Upper lobe of right lung (tissue), 1 donor: ENCODE results near the gene CCL4. TPM values are rescaled to one million over a fixed set of nuclear protein-coding genes. Genes with fewer than 3 reads are reported as not detected.

Experiments used
- ATAC-seq: fragments of 200-7000 bp; cut with Tn5 transposase; one replicate; pipeline ENCODE4 v1.9.1; 2020; ENCODE audit warnings: mild to moderate bottlenecking, moderate library complexity
- DNase-seq: peaks from one replicate; pipeline ENCODE4 v3.0.0-alpha.2; 2020
- H3K27ac ChIP-seq: fragments of 200-600 bp; one replicate; pipeline ENCODE4 v1.8.0; 2022
- H3K27me3 ChIP-seq: fragments of 200-600 bp; one replicate; pipeline ENCODE4 v1.8.0; 2022; ENCODE audit warnings: mild to moderate bottlenecking
- H3K36me3 ChIP-seq: fragments of 200-600 bp; one replicate; pipeline ENCODE4 v1.8.0; 2022
- H3K4me1 ChIP-seq: fragments of 200-600 bp; one replicate; pipeline ENCODE4 v1.8.0; 2022
- H3K4me3 ChIP-seq: fragments of 200-600 bp; one replicate; pipeline ENCODE4 v1.8.0; 2022; ENCODE audit warnings: mild to moderate bottlenecking
- H3K9me3 ChIP-seq: fragments of 200-600 bp; one replicate; pipeline ENCODE4 v1.8.0; 2022
- intact Hi-C: fragments of 100-400 bp; cut with DNase I; formaldehyde crosslinking; loops from one replicate; pipeline ENCODE4 v1.11.0; 2022
- total RNA-seq: library from RNA; stranded (reverse); fragmentation: NEBNext Ultra II Directional; extraction: Animal tissue kit (Norgen Biotek cat#: 25700); gene quantifications from one replicate; pipeline ENCODE4 v1.2.1, GENCODE V29; 2021
- TF ChIP-seq, protein P1 (sequence below): fragments of 200-600 bp; IDR thresholded peaks from one replicate; pipeline ENCODE4 v1.8.0; 2022; ENCODE audit warnings: antibody characterized with exemption
- donor health status: DM: no; HTN: yes; CAD: no; lungs with severe emphysema.

CCL4 gene
- total RNA-seq, 1 donor from 2014 or later = 12.5 TPM

DNA sequence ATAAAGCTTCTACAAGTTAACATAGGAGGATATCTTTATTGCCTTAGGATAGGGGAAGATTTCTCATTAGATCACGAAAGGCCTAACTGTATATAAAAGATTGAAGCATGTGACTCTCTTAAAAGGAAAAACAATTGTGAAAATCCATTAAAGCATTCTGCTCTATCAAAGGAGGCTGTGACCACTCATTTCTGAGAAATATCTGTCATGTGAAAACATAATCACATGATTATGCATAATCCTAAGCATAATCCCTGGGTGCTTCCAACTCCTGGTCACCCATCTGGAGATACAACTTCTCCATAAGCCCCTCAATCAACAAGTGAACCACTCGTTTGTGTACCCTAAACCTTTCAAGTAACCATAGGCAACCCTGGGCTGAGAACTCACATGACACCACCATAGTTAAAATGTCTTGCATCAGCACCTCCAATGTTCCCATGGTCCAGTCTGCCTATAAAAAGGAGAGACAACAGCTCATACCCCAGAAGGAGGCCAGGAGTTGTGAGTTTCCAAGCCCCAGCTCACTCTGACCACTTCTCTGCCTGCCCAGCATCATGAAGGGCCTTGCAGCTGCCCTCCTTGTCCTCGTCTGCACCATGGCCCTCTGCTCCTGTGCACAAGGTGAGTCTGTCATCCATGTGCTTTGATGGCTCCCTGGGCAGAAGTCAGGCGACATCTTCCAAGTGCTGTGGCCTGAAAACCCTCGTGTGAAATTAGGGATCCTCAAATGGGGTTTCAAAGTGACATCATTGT, 39.7 kb upstream of the CCL4 start, which contains the start of gene CCL18:
Gene CCL18 (plus strand): TSS at position 487 of the 756 bp plus-strand sequence. CDS start 71 bp downstream, at position 558.
- Histone ChIP-seq H3K4me3 (no peak within 1 kb of the TSS), H3K27me3 (no peaks in the 10 kb centered on the region), H3K4me1 (no peaks in the 10 kb centered on the region), H3K9me3 (no peaks in the 10 kb centered on the region), H3K27ac (no peak within 1 kb of the TSS), H3K36me3 (no peaks in the 10 kb centered on the region)
- ATAC-seq = peak; percentile 30
- intact Hi-C loops = no loop called here
- TF ChIP-seq, protein P1, sequence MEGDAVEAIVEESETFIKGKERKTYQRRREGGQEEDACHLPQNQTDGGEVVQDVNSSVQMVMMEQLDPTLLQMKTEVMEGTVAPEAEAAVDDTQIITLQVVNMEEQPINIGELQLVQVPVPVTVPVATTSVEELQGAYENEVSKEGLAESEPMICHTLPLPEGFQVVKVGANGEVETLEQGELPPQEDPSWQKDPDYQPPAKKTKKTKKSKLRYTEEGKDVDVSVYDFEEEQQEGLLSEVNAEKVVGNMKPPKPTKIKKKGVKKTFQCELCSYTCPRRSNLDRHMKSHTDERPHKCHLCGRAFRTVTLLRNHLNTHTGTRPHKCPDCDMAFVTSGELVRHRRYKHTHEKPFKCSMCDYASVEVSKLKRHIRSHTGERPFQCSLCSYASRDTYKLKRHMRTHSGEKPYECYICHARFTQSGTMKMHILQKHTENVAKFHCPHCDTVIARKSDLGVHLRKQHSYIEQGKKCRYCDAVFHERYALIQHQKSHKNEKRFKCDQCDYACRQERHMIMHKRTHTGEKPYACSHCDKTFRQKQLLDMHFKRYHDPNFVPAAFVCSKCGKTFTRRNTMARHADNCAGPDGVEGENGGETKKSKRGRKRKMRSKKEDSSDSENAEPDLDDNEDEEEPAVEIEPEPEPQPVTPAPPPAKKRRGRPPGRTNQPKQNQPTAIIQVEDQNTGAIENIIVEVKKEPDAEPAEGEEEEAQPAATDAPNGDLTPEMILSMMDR = no peak
- DNase-seq = no peak

DNA sequence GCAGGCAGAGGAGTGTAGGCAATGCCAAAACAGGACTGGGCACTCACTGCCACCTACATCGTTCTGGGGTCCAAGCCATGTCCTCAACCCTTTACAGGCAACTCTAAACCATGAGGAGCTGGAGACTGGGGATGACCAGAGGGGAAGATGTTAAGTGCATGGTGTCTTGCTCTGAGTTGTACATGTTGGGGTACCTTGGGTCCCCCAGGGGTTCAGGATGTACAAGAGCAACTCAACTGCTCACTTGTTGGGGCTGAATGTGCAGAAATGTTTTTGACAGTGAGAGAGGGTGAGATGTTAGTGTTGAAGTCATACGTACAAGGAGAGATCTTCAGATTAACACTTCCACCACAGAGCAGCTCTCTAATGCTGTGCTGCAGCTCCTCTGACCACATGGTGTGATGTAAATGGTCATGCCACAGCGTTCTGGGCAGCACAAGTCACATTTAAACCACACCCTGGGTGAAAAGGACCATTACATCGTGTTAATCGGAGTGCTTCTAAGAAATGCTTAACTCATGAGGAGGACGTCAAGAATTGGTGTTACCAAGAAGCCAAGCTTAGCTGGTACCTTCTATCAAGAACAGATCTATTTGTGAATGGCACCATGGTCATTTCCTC, 37.2 kb upstream of the CCL4 start:
- Histone ChIP-seq H3K36me3 (no peaks in the 10 kb centered on the region), H3K4me3 (no peak overlapping the region), H3K27me3 (no peaks in the 10 kb centered on the region), H3K27ac (no peak overlapping the region), H3K4me1 (no peaks in the 10 kb centered on the region), H3K9me3 (no peaks in the 10 kb centered on the region)
- intact Hi-C loops = no loop called here
- DNase-seq = no peak
- peak; percentile 87 for ATAC-seq
- TF ChIP-seq, protein P1 = no peak

DNA sequence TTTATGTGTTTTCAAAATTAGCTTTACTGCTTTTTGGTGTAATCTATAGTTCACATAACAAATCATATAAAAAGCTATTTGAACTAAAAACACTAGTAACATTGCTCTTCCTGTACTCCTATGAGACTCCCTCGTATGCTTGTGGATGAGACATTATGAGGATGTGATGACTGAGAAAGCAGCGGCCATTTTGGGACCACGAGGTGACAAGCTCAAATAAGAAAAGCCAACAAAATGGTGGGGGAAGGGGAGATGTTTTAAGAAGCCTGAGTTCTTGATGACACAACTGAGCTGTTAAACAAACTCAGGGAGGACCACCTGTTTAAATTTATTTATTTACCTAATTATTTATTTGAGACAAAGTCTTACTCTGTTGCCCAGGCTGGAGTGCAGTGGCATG, 35.1 kb upstream of the CCL4 start:
- Histone ChIP-seq H3K36me3 (no peaks in the 10 kb centered on the region), H3K27ac (no peak overlapping the region), H3K4me3 (no peak overlapping the region), H3K4me1 (peaks cover 6% of the 10 kb centered on the region), H3K9me3 (no peaks in the 10 kb centered on the region), H3K27me3 (no peaks in the 10 kb centered on the region)
- intact Hi-C loops = no loop called here
- ATAC-seq = no peak
- TF ChIP-seq, protein P1 = no peak
- no peak for DNase-seq

DNA sequence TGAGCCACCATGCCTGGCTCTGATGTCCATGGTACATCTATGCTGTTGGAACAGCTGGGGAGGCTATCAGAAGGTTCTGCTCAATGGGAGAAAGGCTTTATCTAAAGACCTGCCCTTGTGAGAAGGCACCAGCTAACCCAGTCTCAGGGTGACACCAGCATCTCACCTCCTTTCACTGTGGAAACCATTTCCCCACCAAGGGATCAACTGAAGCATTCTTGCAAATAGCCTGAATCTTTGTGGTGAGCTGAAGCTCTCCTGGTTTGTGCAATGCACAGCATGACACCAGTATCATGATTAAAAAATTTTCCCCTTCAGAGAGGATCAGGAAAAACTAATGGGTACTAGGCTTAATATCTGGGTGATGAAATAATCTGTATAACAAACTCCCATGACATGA, 34.5 kb upstream of the CCL4 start:
- no peaks in the 10 kb centered on the region for H3K36me3 ChIP-seq
- H3K9me3 ChIP-seq = no peaks in the 10 kb centered on the region
- peaks cover 6% of the 10 kb centered on the region for H3K4me1 ChIP-seq
- ATAC-seq (no peak), DNase-seq (no peak)
- no peak overlapping the region for H3K4me3 ChIP-seq
- TF ChIP-seq, protein P1 = no peak
- no peak overlapping the region for H3K27ac ChIP-seq
- intact Hi-C loops = no loop called here
- H3K27me3 ChIP-seq = no peaks in the 10 kb centered on the region

DNA sequence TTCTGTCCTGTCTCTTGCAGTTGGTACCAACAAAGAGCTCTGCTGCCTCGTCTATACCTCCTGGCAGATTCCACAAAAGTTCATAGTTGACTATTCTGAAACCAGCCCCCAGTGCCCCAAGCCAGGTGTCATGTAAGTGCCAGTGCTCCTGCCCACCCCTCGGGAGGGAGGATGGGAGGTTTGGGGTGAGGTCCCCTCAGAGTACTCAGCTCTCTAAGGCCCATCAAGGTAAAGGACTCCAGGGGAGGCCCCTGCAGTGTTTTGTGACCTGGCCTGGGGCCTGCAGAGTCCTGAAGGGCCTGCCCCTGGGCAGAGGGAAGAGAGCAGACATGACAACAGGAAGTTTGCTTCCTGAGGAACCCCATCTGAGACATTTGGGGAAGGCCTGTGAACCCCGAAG, 33.2 kb upstream of the CCL4 start:
- no peak for DNase-seq
- Histone ChIP-seq H3K27ac (no peak overlapping the region), H3K36me3 (no peaks in the 10 kb centered on the region), H3K9me3 (no peaks in the 10 kb centered on the region), H3K4me1 (peaks cover 6% of the 10 kb centered on the region), H3K4me3 (no peak overlapping the region), H3K27me3 (no peaks in the 10 kb centered on the region)
- ATAC-seq = no peak
- TF ChIP-seq, protein P1 = no peak
- intact Hi-C loops = no loop called here
